Peyer's patch (tissue), 4 donors: ENCODE data around the gene TTLL5. TPM values are rescaled to one million over a fixed set of nuclear protein-coding genes. Genes with fewer than 3 reads are reported as not detected.

Experiments
- DNase-seq, 3 donors: peaks; one replicate each; pipeline ENCODE4 v3.0.0-alpha.2; 2017 to 2019
- H3K27ac ChIP-seq, 4 donors: fragments of 200-600 bp; sonication (generic); one replicate each; pipeline ENCODE4 v1.5.1; 2016 to 2019
- H3K27me3 ChIP-seq, 2 donors: fragments of 200-600 bp; sonication (generic); one replicate each; pipeline ENCODE4 v1.5.1; 2019
- H3K36me3 ChIP-seq, 3 donors: fragments of 200-600 bp; sonication (generic); one replicate each; pipeline ENCODE4 v1.5.1; 2016 to 2019
- H3K4me1 ChIP-seq, 4 donors: fragments of 200-600 bp; sonication (generic); one replicate each; pipeline ENCODE4 v1.5.1; 2016 to 2019
- H3K4me3 ChIP-seq, 4 donors: fragments of 200-600 bp; sonication (generic); 1 replicate in 3 of 4; 2 replicates in 1 of 4; pipeline ENCODE4 v1.5.1; 2016 to 2019; ENCODE audit warnings: mild to moderate bottlenecking in 1 of 4
- H3K9me3 ChIP-seq, 4 donors: fragments of 200-600 bp; sonication (generic); one replicate each; pipeline ENCODE4 v1.5.1; 2016 to 2019; ENCODE audit warnings: mild to moderate bottlenecking in 1 of 4
- CTCF ChIP-seq, 6 experiments: fragments of 450-650 bp in 4 of 6; fragments of 200-600 bp in 2 of 6; sonication (generic) in 1 of 6; IDR thresholded peaks; one replicate each; pipeline ENCODE4 v1.5.1; 2017 to 2019; ENCODE audit warnings: antibody characterized with exemption in 6 of 6, mild to moderate bottlenecking in 3 of 6, moderate library complexity in 1 of 6
- POLR2A ChIP-seq, 2 donors: fragments of 450-650 bp; IDR thresholded peaks; one replicate each; pipeline ENCODE4 v1.5.1; 2017; ENCODE audit warnings: antibody characterized with exemption in 2 of 2, mild to moderate bottlenecking in 2 of 2, moderate library complexity in 2 of 2
- total RNA-seq, 4 donors: library from RNA; depleted of rRNA; stranded (reverse); fragments of >200 nt; gene quantifications; one replicate each; pipeline ENCODE4 v1.1.0, GENCODE V29; 2016

Gene TTLL5
- total RNA-seq, 4 donors from 2014 or later, result 33.6 to 82.5 (median 46.4) TPM

- no peak overlapping the region for H3K4me3 ChIP-seq
- DNase-seq, result no peak
- H3K27me3 ChIP-seq, result no peaks in the 10 kb centered on the region
- peaks cover 0 to 29% (median 0%) of the 10 kb centered on the region in 3 donors for H3K36me3 ChIP-seq
- no peaks in the 10 kb centered on the region for H3K9me3 ChIP-seq
- peaks cover 0 to 8% (median 0%) of the 10 kb centered on the region in 4 donors for H3K4me1 ChIP-seq
- no peak for TF ChIP-seq POLR2A (IDR thresholded peaks at IDR 0.05)
- no peak for TF ChIP-seq CTCF (IDR thresholded peaks at IDR 0.05)
- no peak overlapping the region for H3K27ac ChIP-seq
Measured at GRCh38 chr14:75630695-75631452, 30.2 kb upstream of the TTLL5 start.

DNA sequence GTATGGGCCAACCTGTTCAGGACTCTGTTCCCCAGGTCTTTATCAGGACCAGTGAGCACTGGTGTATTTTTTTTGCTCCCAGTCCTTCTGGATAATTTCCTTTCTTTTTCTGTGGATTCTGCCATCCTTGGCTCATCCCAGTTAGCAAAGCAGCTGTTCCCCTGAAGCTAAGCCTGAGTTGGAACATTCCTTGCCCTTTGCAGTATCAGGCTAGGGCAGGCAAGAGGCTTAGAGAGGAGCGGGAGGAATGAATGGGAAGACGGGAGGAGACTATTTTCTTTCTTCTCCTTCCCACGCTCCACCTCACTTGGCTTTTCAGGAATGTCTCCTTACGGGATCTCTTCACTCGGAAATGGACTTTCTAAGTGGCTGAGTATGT is 29.6 kb upstream of the TTLL5 start:
- no peak for TF ChIP-seq POLR2A (IDR thresholded peaks at IDR 0.05)
- TF ChIP-seq CTCF (IDR thresholded peaks at IDR 0.05), result no peak
- Histone ChIP-seq H3K27ac (no peak overlapping the region), H3K9me3 (no peaks in the 10 kb centered on the region)

DNA sequence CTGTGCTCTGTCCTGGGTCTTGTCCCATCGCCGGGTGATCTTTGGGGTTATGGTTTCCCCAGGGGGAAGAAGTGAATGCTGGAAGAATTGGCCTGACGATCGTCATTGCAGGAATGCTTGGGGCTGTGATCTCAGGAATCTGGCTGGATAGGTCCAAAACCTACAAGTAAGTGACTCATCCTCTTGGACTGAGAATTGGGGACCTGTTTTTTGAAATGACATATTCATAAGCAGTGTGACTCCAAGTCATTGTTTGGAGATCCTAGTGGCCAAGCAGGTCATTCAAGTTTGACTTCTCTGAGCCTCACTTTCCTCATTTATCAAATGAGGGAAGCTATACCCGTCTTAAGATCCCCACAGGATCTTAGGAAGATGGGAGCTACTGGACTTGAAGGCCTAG is 26.2 kb upstream of the TTLL5 start:
- TF ChIP-seq POLR2A (IDR thresholded peaks at IDR 0.05) (no peak), CTCF (IDR thresholded peaks at IDR 0.05) (no peak)
- Histone ChIP-seq H3K4me3 (no peak overlapping the region), H3K36me3 (peaks cover 0 to 25% (median 0%) of the 10 kb centered on the region in 3 donors), H3K27ac (no peak overlapping the region), H3K9me3 (no peaks in the 10 kb centered on the region), H3K4me1 (no peaks in the 10 kb centered on the region), H3K27me3 (no peaks in the 10 kb centered on the region)
- DNase-seq, result no peak

More for the DNA sequence above, 29.6 kb upstream of the TTLL5 start:
- no peaks in the 10 kb centered on the region for H3K27me3 ChIP-seq
- H3K4me1 ChIP-seq, result peaks cover 0 to 5% (median 0%) of the 10 kb centered on the region in 4 donors
- peaks cover 0 to 29% (median 0%) of the 10 kb centered on the region in 3 donors for H3K36me3 ChIP-seq
- H3K4me3 ChIP-seq, result no peak overlapping the region
- no peak for DNase-seq

DNA sequence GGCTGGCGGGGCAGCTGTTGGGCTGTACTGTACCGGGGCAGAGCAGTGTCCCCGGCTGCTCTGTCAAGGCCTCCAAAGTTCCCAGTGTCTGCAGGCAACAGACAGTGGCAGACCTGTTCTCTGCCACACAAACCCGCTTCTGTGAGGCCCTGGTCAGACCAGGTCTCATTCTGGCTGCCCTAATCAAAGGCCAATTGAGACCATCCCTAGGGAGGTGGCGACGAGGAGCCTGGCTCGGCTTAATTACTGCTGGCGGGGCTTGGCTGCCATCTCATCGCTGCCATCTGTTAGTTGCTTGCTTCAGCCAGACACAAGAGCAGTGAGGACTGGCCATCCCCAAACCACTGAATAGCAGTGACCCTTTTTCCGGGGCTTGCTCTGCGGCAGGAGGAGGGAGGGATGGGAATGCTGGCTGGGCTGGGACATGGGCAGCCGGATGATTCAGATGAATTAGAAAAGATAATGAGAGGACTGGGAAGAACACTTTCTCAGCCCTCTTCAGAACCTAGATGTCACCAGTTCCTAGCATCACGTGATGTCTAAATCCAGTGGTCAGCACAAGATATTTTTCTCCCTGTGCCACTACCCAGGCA is 24.9 kb upstream of the TTLL5 start:
- TF ChIP-seq POLR2A (IDR thresholded peaks at IDR 0.05) (no peak), CTCF (IDR thresholded peaks at IDR 0.05) (no peak)
- no peaks in the 10 kb centered on the region for H3K9me3 ChIP-seq
- no peaks in the 10 kb centered on the region for H3K4me1 ChIP-seq
- H3K27ac ChIP-seq, result no peak overlapping the region
- DNase-seq, result no peak
- H3K36me3 ChIP-seq, result peaks cover 0 to 22% (median 0%) of the 10 kb centered on the region in 3 donors
- H3K4me3 ChIP-seq, result no peak overlapping the region
- H3K27me3 ChIP-seq, result no peaks in the 10 kb centered on the region

GRCh38 chr14:75640876-75641275 is 20.2 kb upstream of the TTLL5 start:
- TF ChIP-seq POLR2A (IDR thresholded peaks at IDR 0.05) (no peak), CTCF (IDR thresholded peaks at IDR 0.05) (no peak)
- no peak overlapping the region for H3K4me3 ChIP-seq
- no peaks in the 10 kb centered on the region for H3K4me1 ChIP-seq
- H3K36me3 ChIP-seq, result peaks cover 0 to 25% (median 0%) of the 10 kb centered on the region in 3 donors
- no peak overlapping the region for H3K27ac ChIP-seq
- H3K9me3 ChIP-seq, result no peaks in the 10 kb centered on the region
- no peaks in the 10 kb centered on the region for H3K27me3 ChIP-seq
- no peak for DNase-seq
